BJ (cell line): Measurements from ENCODE around the gene SOBP. TPM values are rescaled to one million over a fixed set of nuclear protein-coding genes. Genes with fewer than 3 reads are reported as not detected.
"Not testable (repeated sequence)": the region's sequence is repeated elsewhere in the genome, so short reads cannot be mapped to it uniquely, and the experiment has no call there.

ENCODE experiments used
- CTCF ChIA-PET: fragments of 350-600 bp; formaldehyde crosslinking; extraction: SDS; loops from one replicate; lab custom pipeline; 2021; ENCODE audit warnings: antibody characterized with exemption, inconsistent platforms; lab: Yijun Ruan, JAX
- POLR2A ChIA-PET: fragments of 300-600 bp; sonication (Branson Sonifier 250); formaldehyde crosslinking; extraction: SDS; loops from one replicate; lab custom pipeline; 2021; ENCODE audit warnings: antibody characterized with exemption; lab: Charles Lee
- DNase-seq: peaks from one replicate; pipeline ENCODE4 v3.0.0-alpha.2; 2011; ENCODE audit warnings: low read depth
- H3K27me3 ChIP-seq: 2 replicates; pipeline ENCODE4 v1.6.0; 2011; ENCODE audit warnings: low read length; ENCODE audit not compliant: control insufficient read depth, insufficient read depth
- H3K36me3 ChIP-seq: 2 replicates; pipeline ENCODE4 v1.5.1; 2011; ENCODE audit warnings: low read length; ENCODE audit not compliant: control insufficient read depth, insufficient read depth
- H3K4me3 ChIP-seq: 2 replicates; pipeline ENCODE4 v1.5.1; 2011; ENCODE audit warnings: low read depth, mild to moderate bottlenecking, control low read depth, low read length
- polyA plus RNA-seq: library from polyadenylated mRNA; depleted of rRNA; stranded (reverse); fragments of >200 nt; gene quantifications from 2 replicates; pipeline ENCODE4 v1.2.3, GENCODE V29; 2011
- TF ChIP-seq, protein P1 (sequence below): IDR thresholded peaks from 2 replicates; pipeline ENCODE4 v1.5.1; 2011; ENCODE audit warnings: low read depth, mild to moderate bottlenecking, control low read depth, inconsistent platforms, low read length, moderate library complexity; ENCODE audit not compliant: insufficient read depth

Gene SOBP
- polyA plus RNA-seq, 1 experiment = not detected

GRCh38 chr6:107517274-107517673 is 27.4 kb downstream of the SOBP start:
- DNase-seq = no peak
- POLR2A ChIA-PET = no interaction called here
- H3K4me3 ChIP-seq = no peak overlapping the region

DNA sequence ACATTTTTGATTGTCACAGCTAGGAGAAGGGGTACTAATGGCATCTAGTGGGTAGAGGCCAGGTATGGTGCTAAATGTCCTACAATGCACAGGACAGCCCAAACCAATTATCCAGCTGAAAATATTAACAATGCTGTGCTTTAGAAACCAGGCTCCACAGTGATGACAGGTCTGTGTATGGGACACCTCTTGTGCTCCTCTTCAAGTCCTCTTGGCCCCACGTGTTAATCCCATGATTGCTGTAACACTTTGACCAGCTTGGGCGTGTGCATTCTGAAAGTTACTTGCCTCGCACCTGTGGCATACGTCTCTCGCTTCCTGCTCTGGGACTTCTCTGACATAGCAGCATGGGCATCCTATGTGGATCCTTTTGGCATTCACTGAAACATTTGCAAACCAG is 29.3 kb downstream of the SOBP start:
- DNase-seq, H3K27me3 ChIP-seq, POLR2A ChIA-PET, H3K36me3 ChIP-seq, CTCF ChIA-PET, H3K4me3 ChIP-seq: not testable (repeated sequence)

More at GRCh38 chr6:107517274-107517673, 27.4 kb downstream of the SOBP start:
- TF ChIP-seq, protein P1, sequence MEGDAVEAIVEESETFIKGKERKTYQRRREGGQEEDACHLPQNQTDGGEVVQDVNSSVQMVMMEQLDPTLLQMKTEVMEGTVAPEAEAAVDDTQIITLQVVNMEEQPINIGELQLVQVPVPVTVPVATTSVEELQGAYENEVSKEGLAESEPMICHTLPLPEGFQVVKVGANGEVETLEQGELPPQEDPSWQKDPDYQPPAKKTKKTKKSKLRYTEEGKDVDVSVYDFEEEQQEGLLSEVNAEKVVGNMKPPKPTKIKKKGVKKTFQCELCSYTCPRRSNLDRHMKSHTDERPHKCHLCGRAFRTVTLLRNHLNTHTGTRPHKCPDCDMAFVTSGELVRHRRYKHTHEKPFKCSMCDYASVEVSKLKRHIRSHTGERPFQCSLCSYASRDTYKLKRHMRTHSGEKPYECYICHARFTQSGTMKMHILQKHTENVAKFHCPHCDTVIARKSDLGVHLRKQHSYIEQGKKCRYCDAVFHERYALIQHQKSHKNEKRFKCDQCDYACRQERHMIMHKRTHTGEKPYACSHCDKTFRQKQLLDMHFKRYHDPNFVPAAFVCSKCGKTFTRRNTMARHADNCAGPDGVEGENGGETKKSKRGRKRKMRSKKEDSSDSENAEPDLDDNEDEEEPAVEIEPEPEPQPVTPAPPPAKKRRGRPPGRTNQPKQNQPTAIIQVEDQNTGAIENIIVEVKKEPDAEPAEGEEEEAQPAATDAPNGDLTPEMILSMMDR = no peak
- CTCF ChIA-PET = no interaction called here
- no peaks in the 10 kb centered on the region for H3K27me3 ChIP-seq
- H3K36me3 ChIP-seq = no peaks in the 10 kb centered on the region

GRCh38 chr6:107520706-107521105 is 30.8 kb downstream of the SOBP start:
- H3K27me3 ChIP-seq, DNase-seq, CTCF ChIA-PET, H3K36me3 ChIP-seq, POLR2A ChIA-PET, H3K4me3 ChIP-seq: not testable (repeated sequence)

GRCh38 chr6:107523054-107523791 is 33.3 kb downstream of the SOBP start:
- no peak for DNase-seq

DNA sequence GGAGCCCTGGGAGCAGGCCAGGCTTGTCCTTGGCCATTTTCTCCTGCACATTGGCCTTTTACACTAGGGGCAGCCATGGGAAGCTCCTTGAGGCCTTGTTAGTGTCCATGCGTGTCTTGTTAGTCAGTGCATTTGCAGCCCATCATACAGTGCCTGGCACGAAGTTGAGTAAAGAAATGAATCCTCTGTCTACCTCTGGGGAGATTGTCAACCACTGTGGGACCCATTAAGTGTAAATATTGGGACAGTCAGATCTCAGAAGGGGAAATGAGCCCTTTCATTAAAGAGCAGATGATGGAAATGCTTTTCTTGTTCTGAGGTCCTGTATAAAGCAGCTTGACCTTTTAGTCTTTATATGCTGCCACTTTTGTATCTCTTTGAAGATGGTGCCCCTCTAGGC is 33.9 kb downstream of the SOBP start:
- POLR2A ChIA-PET = no interaction called here
- no peak for DNase-seq
- H3K27me3 ChIP-seq = no peaks in the 10 kb centered on the region
- CTCF ChIA-PET = no interaction called here
- H3K4me3 ChIP-seq = no peak overlapping the region
- no peaks in the 10 kb centered on the region for H3K36me3 ChIP-seq
- TF ChIP-seq, protein P1 = no peak

More at GRCh38 chr6:107523054-107523791, 33.3 kb downstream of the SOBP start:
- TF ChIP-seq, protein P1 = no peak
- POLR2A ChIA-PET = no interaction called here
- Histone ChIP-seq H3K36me3 (no peaks in the 10 kb centered on the region), H3K4me3 (no peak overlapping the region), H3K27me3 (no peaks in the 10 kb centered on the region)
- CTCF ChIA-PET = no interaction called here

GRCh38 chr6:107524626-107525025 is 34.7 kb downstream of the SOBP start:
- CTCF ChIA-PET = no interaction called here
- TF ChIP-seq, protein P1 = no peak
- H3K27me3 ChIP-seq = no peaks in the 10 kb centered on the region
- no peak for DNase-seq
- no peaks in the 10 kb centered on the region for H3K36me3 ChIP-seq
- no peak overlapping the region for H3K4me3 ChIP-seq
- POLR2A ChIA-PET = no interaction called here
